ENCODE results near the gene RNF208.

The RNF208 gene

GRCh38 chr9:137226338-137227053 lies 4.5 kb upstream of the RNF208 start:
- Histone ChIP-seq H4K20me1 (ENCODE audit: control insufficient read depth, insufficient read depth, low read depth, low read length) (no peaks in the 10 kb centered on the region), H3K4me1 (ENCODE audit: control insufficient read depth, low read length) (peaks cover 35% of the 10 kb centered on the region), H3K4me3 (ENCODE audit: low read length) (no peak overlapping the region), H3K9me2 (replicated peaks; ENCODE audit: control insufficient read depth, low read length) (no peaks in the 10 kb centered on the region), H3F3A (ENCODE audit: control insufficient read depth, insufficient read depth) (peaks cover 6% of the 10 kb centered on the region), H3K4me2 (ENCODE audit: low read length) (no peak overlapping the region), H3K9me3 (ENCODE audit: control insufficient read depth, insufficient read depth, low read length) (no peaks in the 10 kb centered on the region), H3K27ac (ENCODE audit: low read depth, low read length) (no peak overlapping the region), H3K79me2 (ENCODE audit: control insufficient read depth, low read length) (peaks cover 5% of the 10 kb centered on the region), H3K27me3 (ENCODE audit: control insufficient read depth, low read length) (peaks cover 13% of the 10 kb centered on the region), H3K36me3 (ENCODE audit: control insufficient read depth, low read length) (no peaks in the 10 kb centered on the region)
- TF ChIP-seq, protein P1, sequence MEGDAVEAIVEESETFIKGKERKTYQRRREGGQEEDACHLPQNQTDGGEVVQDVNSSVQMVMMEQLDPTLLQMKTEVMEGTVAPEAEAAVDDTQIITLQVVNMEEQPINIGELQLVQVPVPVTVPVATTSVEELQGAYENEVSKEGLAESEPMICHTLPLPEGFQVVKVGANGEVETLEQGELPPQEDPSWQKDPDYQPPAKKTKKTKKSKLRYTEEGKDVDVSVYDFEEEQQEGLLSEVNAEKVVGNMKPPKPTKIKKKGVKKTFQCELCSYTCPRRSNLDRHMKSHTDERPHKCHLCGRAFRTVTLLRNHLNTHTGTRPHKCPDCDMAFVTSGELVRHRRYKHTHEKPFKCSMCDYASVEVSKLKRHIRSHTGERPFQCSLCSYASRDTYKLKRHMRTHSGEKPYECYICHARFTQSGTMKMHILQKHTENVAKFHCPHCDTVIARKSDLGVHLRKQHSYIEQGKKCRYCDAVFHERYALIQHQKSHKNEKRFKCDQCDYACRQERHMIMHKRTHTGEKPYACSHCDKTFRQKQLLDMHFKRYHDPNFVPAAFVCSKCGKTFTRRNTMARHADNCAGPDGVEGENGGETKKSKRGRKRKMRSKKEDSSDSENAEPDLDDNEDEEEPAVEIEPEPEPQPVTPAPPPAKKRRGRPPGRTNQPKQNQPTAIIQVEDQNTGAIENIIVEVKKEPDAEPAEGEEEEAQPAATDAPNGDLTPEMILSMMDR (IDR thresholded peaks at IDR 0.05; ENCODE audit: low read depth, low read length, poor library complexity, severe bottlenecking) = no peak
- no peak for TF ChIP-seq EZH2phosphoT487 (IDR thresholded peaks at IDR 0.05; ENCODE audit: borderline replicate concordance, low read length)

DNA sequence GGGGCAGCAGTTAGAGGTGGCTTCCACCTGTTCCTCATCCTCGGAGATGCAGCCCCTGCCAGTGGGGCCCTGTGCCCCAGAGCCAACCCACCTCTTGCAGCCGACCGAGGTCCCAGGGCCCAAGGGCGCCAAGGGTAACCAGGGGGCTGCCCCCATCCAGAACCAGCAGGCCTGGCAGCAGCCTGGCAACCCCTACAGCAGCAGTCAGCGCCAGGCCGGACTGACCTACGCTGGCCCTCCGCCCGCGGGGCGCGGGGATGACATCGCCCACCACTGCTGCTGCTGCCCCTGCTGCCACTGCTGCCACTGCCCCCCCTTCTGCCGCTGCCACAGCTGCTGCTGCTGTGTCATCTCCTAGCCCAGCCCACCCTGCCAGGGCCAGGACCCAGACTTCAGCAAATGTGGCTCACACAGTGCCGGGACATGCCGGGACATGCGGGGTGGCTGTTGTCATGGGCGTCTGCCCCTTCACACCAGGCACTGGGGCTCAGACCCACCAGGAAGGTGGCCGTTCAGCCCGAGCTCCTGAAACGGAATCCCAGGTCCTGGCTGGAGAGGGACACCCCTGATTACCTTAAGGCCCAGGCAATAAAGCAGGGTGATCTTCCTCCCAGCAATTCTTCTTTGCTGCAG lies 3.8 kb upstream of the RNF208 start:
- Histone ChIP-seq H3K4me2 (ENCODE audit: low read length) (no peak overlapping the region), H4K20me1 (ENCODE audit: control insufficient read depth, insufficient read depth, low read depth, low read length) (no peaks in the 10 kb centered on the region), H3K9me3 (ENCODE audit: control insufficient read depth, insufficient read depth, low read length) (no peaks in the 10 kb centered on the region), H3K36me3 (ENCODE audit: control insufficient read depth, low read length) (no peaks in the 10 kb centered on the region), H3K27ac (ENCODE audit: low read depth, low read length) (no peak overlapping the region), H3K27me3 (ENCODE audit: control insufficient read depth, low read length) (peaks cover 13% of the 10 kb centered on the region), H3K79me2 (ENCODE audit: control insufficient read depth, low read length) (peaks cover 5% of the 10 kb centered on the region), H3K4me1 (ENCODE audit: control insufficient read depth, low read length) (peaks cover 35% of the 10 kb centered on the region), H3F3A (ENCODE audit: control insufficient read depth, insufficient read depth) (peaks cover 6% of the 10 kb centered on the region), H3K4me3 (ENCODE audit: low read length) (no peak overlapping the region), H3K9me2 (replicated peaks; ENCODE audit: control insufficient read depth, low read length) (no peaks in the 10 kb centered on the region)
- TF ChIP-seq, protein P1 (IDR thresholded peaks at IDR 0.05; ENCODE audit: low read depth, low read length, poor library complexity, severe bottlenecking) = no peak
- TF ChIP-seq EZH2phosphoT487 (IDR thresholded peaks at IDR 0.05; ENCODE audit: borderline replicate concordance, low read length) = no peak

DNA sequence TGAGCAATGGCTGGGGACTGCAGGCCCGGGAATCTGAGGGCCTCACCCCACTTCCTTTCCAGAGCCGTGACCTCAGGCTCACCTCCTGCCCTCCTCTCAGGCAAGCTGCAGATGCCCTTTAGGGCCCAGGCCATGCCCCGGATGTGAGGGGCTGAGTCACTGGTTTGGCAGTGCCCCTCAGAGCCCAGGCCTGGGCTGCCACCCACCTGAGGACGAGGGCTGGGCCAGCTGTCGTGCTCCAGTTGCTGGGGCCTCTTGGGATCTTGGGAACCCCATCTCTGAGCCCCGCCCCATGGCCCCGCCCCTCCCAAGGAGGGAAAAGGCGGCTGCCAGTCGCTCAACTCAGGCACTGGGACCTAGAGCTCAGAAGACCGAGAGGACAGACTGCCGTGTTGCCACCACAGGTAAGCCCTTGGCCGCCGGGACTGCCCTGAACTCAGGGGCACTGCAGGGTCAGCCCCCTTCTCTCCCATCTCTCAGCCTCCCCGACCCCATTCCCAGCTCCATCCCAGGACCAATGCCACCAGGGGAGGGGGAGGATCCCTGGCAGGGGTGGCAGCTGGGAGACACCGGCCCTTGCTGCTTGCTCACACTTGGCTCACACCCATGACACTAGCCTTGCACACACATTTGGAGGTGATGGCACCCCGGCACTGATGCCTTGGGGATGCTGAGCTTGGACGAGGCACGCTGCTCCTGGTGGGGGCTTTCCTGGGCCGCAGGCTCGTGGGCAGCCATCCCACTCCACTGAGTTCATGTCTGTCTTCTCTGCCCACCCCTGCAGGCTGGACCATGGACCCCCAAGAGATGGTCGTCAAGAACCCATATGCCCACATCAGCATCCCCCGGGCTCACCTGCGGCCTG lies 3.0 kb upstream of the RNF208 start, which contains the start of gene CYSRT1:
Gene CYSRT1, plus strand, starts transcription at position 345 of the 865 bp plus-strand sequence. Its CDS starts 448 bp downstream, at position 793.
- Histone ChIP-seq H3K27me3 (ENCODE audit: control insufficient read depth, low read length) (peaks cover 9% of the 10 kb centered on the region), H3K36me3 (ENCODE audit: control insufficient read depth, low read length) (no peaks in the 10 kb centered on the region), H3K4me1 (ENCODE audit: control insufficient read depth, low read length) (peaks cover 35% of the 10 kb centered on the region), H3F3A (ENCODE audit: control insufficient read depth, insufficient read depth) (peaks cover 6% of the 10 kb centered on the region), H3K27ac (ENCODE audit: low read depth, low read length) (peak within 1 kb of the TSS; percentile 68), H3K9me2 (replicated peaks; ENCODE audit: control insufficient read depth, low read length) (no peaks in the 10 kb centered on the region), H3K4me3 (ENCODE audit: low read length) (peak within 1 kb of the TSS; percentile 99), H4K20me1 (ENCODE audit: control insufficient read depth, insufficient read depth, low read depth, low read length) (no peaks in the 10 kb centered on the region), H3K79me2 (ENCODE audit: control insufficient read depth, low read length) (peaks cover 5% of the 10 kb centered on the region), H3K9me3 (ENCODE audit: control insufficient read depth, insufficient read depth, low read length) (no peaks in the 10 kb centered on the region), H3K4me2 (ENCODE audit: low read length) (peak within 1 kb of the TSS; percentile 97)
- TF ChIP-seq, protein P1 (IDR thresholded peaks at IDR 0.05; ENCODE audit: low read depth, low read length, poor library complexity, severe bottlenecking) = no peak
- no peak for TF ChIP-seq EZH2phosphoT487 (IDR thresholded peaks at IDR 0.05; ENCODE audit: borderline replicate concordance, low read length)

Data from DOHH2 (cell line).